Neuronal stem cell (in vitro differentiated cells): ENCODE measurements around the gene SPPL2A.

Source experiments
- DNase-seq: peaks from one replicate; pipeline ENCODE4 v3.0.0-alpha.2; 2013; ENCODE audit warnings: low spot score
- H2AFZ ChIP-seq: one replicate; pipeline ENCODE4 v1.6.1; 2013; ENCODE audit warnings: mild to moderate bottlenecking, low read length, inconsistent platforms
- H2AK5ac ChIP-seq: 2 replicates; pipeline ENCODE4 v1.6.1; 2013; ENCODE audit warnings: low read depth, mild to moderate bottlenecking, inconsistent platforms, low read length, moderate library complexity, mixed read lengths
- H2BK120ac ChIP-seq: 2 replicates; pipeline ENCODE4 v1.6.1; 2013; ENCODE audit warnings: low read depth, mild to moderate bottlenecking, inconsistent platforms, low read length, moderate library complexity, mixed read lengths
- H2BK12ac ChIP-seq: one replicate; pipeline ENCODE4 v1.6.1; 2013; ENCODE audit warnings: low read length, inconsistent platforms
- H2BK15ac ChIP-seq: 2 replicates; pipeline ENCODE4 v1.6.1; 2013; ENCODE audit warnings: mild to moderate bottlenecking, low read length, inconsistent platforms, mixed read lengths
- H2BK5ac ChIP-seq: one replicate; pipeline ENCODE4 v1.6.1; 2013; ENCODE audit warnings: inconsistent platforms, mild to moderate bottlenecking, low read length, moderate library complexity
- H3K14ac ChIP-seq: one replicate; pipeline ENCODE4 v1.6.1; 2013; ENCODE audit warnings: low read length, inconsistent platforms
- H3K18ac ChIP-seq: 2 replicates; pipeline ENCODE4 v1.6.1; 2013; ENCODE audit warnings: low read length, inconsistent platforms
- H3K23ac ChIP-seq: 2 replicates; pipeline ENCODE4 v1.6.1; 2013; ENCODE audit warnings: low read depth, mild to moderate bottlenecking, mixed read lengths, low read length, inconsistent platforms; ENCODE audit not compliant: poor library complexity
- H3K27ac ChIP-seq: replicated peaks from 3 replicates; pipeline ENCODE4 v1.5.1; 2013; ENCODE audit warnings: low read length, inconsistent platforms
- H3K27me3 ChIP-seq, 3 experiments: 2 replicates each; pipeline ENCODE4 v1.6.1; 2013; ENCODE audit warnings: low read length in 3 of 3, mild to moderate bottlenecking in 2 of 3, inconsistent platforms in 1 of 3, low read depth in 1 of 3, mixed read lengths in 1 of 3, moderate library complexity in 1 of 3; ENCODE audit not compliant: control insufficient read depth in 3 of 3, insufficient read depth in 3 of 3
- H3K36me3 ChIP-seq, 2 donors: replicated peaks in 1 of 2; 2 replicates each; pipeline ENCODE4 v1.6.1; 2013; ENCODE audit warnings: low read length in 2 of 2; ENCODE audit not compliant: control insufficient read depth in 2 of 2, insufficient read depth in 2 of 2
- H3K4ac ChIP-seq: 2 replicates; pipeline ENCODE4 v1.6.1; 2013; ENCODE audit warnings: inconsistent platforms, mild to moderate bottlenecking, low read length, moderate library complexity
- H3K4me1 ChIP-seq, 2 donors: 1 replicate in 1 of 2; 2 replicates in 1 of 2; pipeline ENCODE4 v1.6.1; 2013; ENCODE audit warnings: low read length in 2 of 2, low read depth in 1 of 2; ENCODE audit not compliant: control insufficient read depth in 2 of 2, insufficient read depth in 1 of 2
- H3K4me2 ChIP-seq: one replicate; pipeline ENCODE4 v1.6.1; 2013; ENCODE audit warnings: mild to moderate bottlenecking, low read length, inconsistent platforms; ENCODE audit not compliant: insufficient read depth, poor library complexity, severe bottlenecking
- H3K4me3 ChIP-seq, 2 donors: 2 replicates each; pipeline ENCODE4 v1.5.1; 2013; ENCODE audit warnings: low read length in 2 of 2, mild to moderate bottlenecking in 2 of 2, inconsistent platforms in 1 of 2, moderate library complexity in 1 of 2
- H3K79me1 ChIP-seq: one replicate; pipeline ENCODE4 v1.6.1; 2013; ENCODE audit warnings: low read depth, mild to moderate bottlenecking, inconsistent platforms, low read length, moderate library complexity
- H3K9ac ChIP-seq: one replicate; pipeline ENCODE4 v1.6.1; 2013; ENCODE audit warnings: mild to moderate bottlenecking, low read depth, low read length, inconsistent platforms; ENCODE audit not compliant: poor library complexity
- H3K9me3 ChIP-seq, 2 donors: replicated peaks in 1 of 2; 2 replicates each; pipeline versions ENCODE3 to v1.6.1; 2013; ENCODE audit warnings: low read length in 2 of 2, mild to moderate bottlenecking in 2 of 2, inconsistent platforms in 1 of 2, low read depth in 1 of 2, mixed read lengths in 1 of 2, moderate library complexity in 1 of 2; ENCODE audit not compliant: control insufficient read depth in 2 of 2, insufficient read depth in 1 of 2
- H4K8ac ChIP-seq: one replicate; pipeline ENCODE4 v1.6.1; 2013; ENCODE audit warnings: low read depth, mild to moderate bottlenecking, inconsistent platforms, low read length, moderate library complexity
- H4K91ac ChIP-seq: one replicate; pipeline ENCODE4 v1.6.1; 2013; ENCODE audit warnings: low read length, low read depth, mild to moderate bottlenecking, inconsistent platforms; ENCODE audit not compliant: poor library complexity
- WGBS, 2 donors: extraction: QIAGEN DNeasy Blood & Tissue Kit; methylation state at CpG; one replicate each; pipeline ENCODE4 v1.1.7; 2013; ENCODE audit warnings: missing lambda C conversion rate in 2 of 2, mixed read lengths in 1 of 2; ENCODE audit not compliant: insufficient read length in 2 of 2, insufficient replicate concordance in 1 of 2; ENCODE audit errors: extremely low coverage in 2 of 2; 5-methylcytosine and 5-hydroxymethylcytosine counted together

The SPPL2A gene

GRCh38 chr15:50774450-50774849 is 8.9 kb upstream of the SPPL2A start:
- Histone ChIP-seq H2BK5ac (no peak overlapping the region), H2BK12ac (no peak overlapping the region), H3K4me1 (no peaks in the 10 kb centered on the region), H3K79me1 (no peaks in the 10 kb centered on the region), H3K36me3 (no peaks in the 10 kb centered on the region), H3K18ac (no peak overlapping the region), H2BK120ac (no peak overlapping the region), H3K27me3 (no peaks in the 10 kb centered on the region), H2BK15ac (no peak overlapping the region), H4K8ac (no peak overlapping the region), H2AK5ac (no peak overlapping the region), H3K27ac (no peak overlapping the region), H3K9me3 (no peaks in the 10 kb centered on the region), H3K14ac (no peak overlapping the region), H4K91ac (no peak overlapping the region), H3K4me2 (no peak overlapping the region), H3K4me3 (no peak overlapping the region), H3K4ac (no peak overlapping the region), H3K9ac (no peak overlapping the region), H3K23ac (no peak overlapping the region), H2AFZ (no peak overlapping the region)
- WGBS, 2 donors, result no CpG with 5 or more reads among the region's 2 CpGs
- no peak for DNase-seq

- Histone ChIP-seq H3K4me3 (no peak overlapping the region), H3K36me3 (no peaks in the 10 kb centered on the region), H3K9me3 (no peaks in the 10 kb centered on the region), H3K4me2 (no peak overlapping the region), H4K91ac (no peak overlapping the region), H3K27me3 (no peaks in the 10 kb centered on the region), H2BK120ac (no peak overlapping the region), H3K79me1 (no peaks in the 10 kb centered on the region), H3K4me1 (no peaks in the 10 kb centered on the region), H2BK15ac (no peak overlapping the region), H3K14ac (no peak overlapping the region), H3K4ac (no peak overlapping the region), H3K9ac (no peak overlapping the region), H2AFZ (no peak overlapping the region), H3K18ac (no peak overlapping the region), H3K27ac (no peak overlapping the region), H2BK12ac (no peak overlapping the region), H4K8ac (no peak overlapping the region), H3K23ac (no peak overlapping the region), H2AK5ac (no peak overlapping the region), H2BK5ac (no peak overlapping the region)
- DNase-seq, result no peak
- no CpG with 5 or more reads among the region's 3 CpGs for whole genome bisulfite sequencing, 2 donors
Observed at GRCh38 chr15:50773389-50773788, 7.9 kb upstream of the SPPL2A start.

GRCh38 chr15:50767332-50767861 is 1.9 kb upstream of the SPPL2A start:
- H3K4me3 ChIP-seq, result no peak overlapping the region
- H3K4me1 ChIP-seq, result peaks cover 0 to 2% of the 10 kb centered on the region in 2 donors
- no CpG with 5 or more reads among the region's 2 CpGs for WGBS, 2 donors
- H3K23ac ChIP-seq, result no peak overlapping the region
- no peaks in the 10 kb centered on the region for H3K9me3 ChIP-seq
- no peak overlapping the region for H4K91ac ChIP-seq
- no peak overlapping the region for H3K4ac ChIP-seq
- H3K27ac ChIP-seq, result no peak overlapping the region
- H2BK12ac ChIP-seq, result no peak overlapping the region
- H3K79me1 ChIP-seq, result no peaks in the 10 kb centered on the region
- H3K14ac ChIP-seq, result no peak overlapping the region
- H3K9ac ChIP-seq, result no peak overlapping the region
- H2BK5ac ChIP-seq, result no peak overlapping the region
- no peak overlapping the region for H3K4me2 ChIP-seq
- H3K18ac ChIP-seq, result no peak overlapping the region
- no peak overlapping the region for H2AK5ac ChIP-seq
- no peak for DNase-seq
- no peak overlapping the region for H2AFZ ChIP-seq
- H3K36me3 ChIP-seq, result no peaks in the 10 kb centered on the region
- no peak overlapping the region for H4K8ac ChIP-seq
- H2BK15ac ChIP-seq, result no peak overlapping the region
- no peaks in the 10 kb centered on the region for H3K27me3 ChIP-seq
- no peak overlapping the region for H2BK120ac ChIP-seq

- no peak overlapping the region for H3K27ac ChIP-seq
- H3K4me3 ChIP-seq, result peak overlapping the region; percentile 68 to 91
- peaks cover 3% of the 10 kb centered on the region for H3K79me1 ChIP-seq
- H3K36me3 ChIP-seq, result no peaks in the 10 kb centered on the region
- no peak overlapping the region for H2BK120ac ChIP-seq
- no peak overlapping the region for H4K91ac ChIP-seq
- no peak overlapping the region for H2BK5ac ChIP-seq
- no peak overlapping the region for H2BK15ac ChIP-seq
- H3K9me3 ChIP-seq, result no peaks in the 10 kb centered on the region
- no peak overlapping the region for H3K14ac ChIP-seq
- no peaks in the 10 kb centered on the region for H3K27me3 ChIP-seq
- no peak overlapping the region for H3K9ac ChIP-seq
- no peak overlapping the region for H3K18ac ChIP-seq
- H3K23ac ChIP-seq, result no peak overlapping the region
- peak overlapping the region; percentile 99 for H2AFZ ChIP-seq
- H4K8ac ChIP-seq, result no peak overlapping the region
- no peak overlapping the region for H3K4ac ChIP-seq
- H3K4me2 ChIP-seq, result peak overlapping the region; percentile 81
- peaks cover 0 to 2% of the 10 kb centered on the region in 2 donors for H3K4me1 ChIP-seq
- no peak for DNase-seq
- no peak overlapping the region for H2BK12ac ChIP-seq
- no CpG with 5 or more reads among the region's 15 CpGs for WGBS, 2 donors
- H2AK5ac ChIP-seq, result no peak overlapping the region
Observed at GRCh38 chr15:50764461-50765194, 878 bp downstream of the SPPL2A start.
